Left ventricle myocardium inferior (tissue), 1 donor: ENCODE results near the gene IL12A. TPM values are rescaled to one million over a fixed set of nuclear protein-coding genes. Genes with fewer than 3 reads are reported as not detected.

Source experiments
- DNase-seq: peaks from one replicate; pipeline ENCODE4 v3.0.0-alpha.2; 2020
- H3K27ac ChIP-seq: fragments of 200-600 bp; replicated peaks from 2 replicates; pipeline ENCODE4 v1.8.0; 2021
- H3K27me3 ChIP-seq: fragments of 200-600 bp; 2 replicates; pipeline ENCODE4 v1.8.0; 2021; ENCODE audit warnings: low read depth
- H3K36me3 ChIP-seq: fragments of 200-600 bp; 2 replicates; pipeline ENCODE4 v1.8.0; 2021
- H3K4me1 ChIP-seq: fragments of 200-600 bp; 2 replicates; pipeline ENCODE4 v1.8.0; 2021
- H3K4me3 ChIP-seq: fragments of 200-600 bp; 2 replicates; pipeline ENCODE4 v1.8.0; 2021; ENCODE audit warnings: mild to moderate bottlenecking, moderate library complexity
- H3K9me3 ChIP-seq: fragments of 200-600 bp; replicated peaks from 2 replicates; pipeline ENCODE4 v1.8.0; 2021
- CTCF ChIP-seq: fragments of 200-600 bp; IDR thresholded peaks from 2 replicates; pipeline ENCODE4 v1.8.0; 2021; ENCODE audit warnings: antibody characterized with exemption, mild to moderate bottlenecking, borderline replicate concordance
- intact Hi-C: fragments of 100-400 bp; cut with micrococcal nuclease; formaldehyde crosslinking; loops from one replicate; pipeline ENCODE4 v1.11.0; 2022
- total RNA-seq: library from RNA; stranded (reverse); fragmentation: NEBNext Ultra II Directional; extraction: Animal tissue kit (Norgen Biotek cat#: 25700); gene quantifications from one replicate; pipeline ENCODE4 v1.2.1, GENCODE V29; 2021
- donor health status: DM: no; HTN: yes; CAD: no; lungs with severe emphysema.

Gene IL12A
- total RNA-seq, 1 donor from 2014 or later = 0.60 TPM

GRCh38 chr3:159964166-159964973, 24.3 kb upstream of the IL12A start:
- Histone ChIP-seq H3K4me1 (no peaks in the 10 kb centered on the region), H3K36me3 (no peaks in the 10 kb centered on the region), H3K9me3 (no peaks in the 10 kb centered on the region), H3K4me3 (no peak overlapping the region), H3K27ac (no peak overlapping the region), H3K27me3 (no peaks in the 10 kb centered on the region)
- DNase-seq = no peak
- TF ChIP-seq CTCF = no peak
- intact Hi-C loops = no loop called here

- DNase-seq = no peak
- H3K36me3 ChIP-seq = no peaks in the 10 kb centered on the region
- H3K4me1 ChIP-seq = peaks cover 3% of the 10 kb centered on the region
- H3K27me3 ChIP-seq = no peaks in the 10 kb centered on the region
- no peak overlapping the region for H3K27ac ChIP-seq
- H3K4me3 ChIP-seq = no peak overlapping the region
- TF ChIP-seq CTCF = no peak
- no peaks in the 10 kb centered on the region for H3K9me3 ChIP-seq
- intact Hi-C loops = no loop called here
Observed at GRCh38 chr3:159971311-159971710, 17.3 kb upstream of the IL12A start.

GRCh38 chr3:159977295-159977694, 11.3 kb upstream of the IL12A start:
- DNase-seq = no peak
- H3K27ac ChIP-seq = peak overlapping the region; percentile 21
- no peak overlapping the region for H3K4me3 ChIP-seq
- H3K36me3 ChIP-seq = no peaks in the 10 kb centered on the region
- intact Hi-C loops = no loop called here
- peaks cover 10% of the 10 kb centered on the region for H3K4me1 ChIP-seq
- peaks cover 12% of the 10 kb centered on the region for H3K9me3 ChIP-seq
- TF ChIP-seq CTCF = no peak
- H3K27me3 ChIP-seq = no peaks in the 10 kb centered on the region

GRCh38 chr3:159978353-159978752, 10.3 kb upstream of the IL12A start:
- no peak overlapping the region for H3K4me3 ChIP-seq
- H3K9me3 ChIP-seq = peaks cover 12% of the 10 kb centered on the region
- no peaks in the 10 kb centered on the region for H3K36me3 ChIP-seq
- TF ChIP-seq CTCF = no peak
- peaks cover 10% of the 10 kb centered on the region for H3K4me1 ChIP-seq
- H3K27ac ChIP-seq = peak overlapping the region; percentile 80
- no peak for DNase-seq
- no peaks in the 10 kb centered on the region for H3K27me3 ChIP-seq
- intact Hi-C loops = no loop called here

GRCh38 chr3:159978918-159979703, 9.5 kb upstream of the IL12A start:
- DNase-seq = no peak
- Histone ChIP-seq H3K27me3 (no peaks in the 10 kb centered on the region), H3K4me1 (peaks cover 10% of the 10 kb centered on the region), H3K27ac (peak overlapping the region; percentile 80), H3K4me3 (no peak overlapping the region), H3K36me3 (no peaks in the 10 kb centered on the region), H3K9me3 (peaks cover 12% of the 10 kb centered on the region)
- no peak for TF ChIP-seq CTCF
- intact Hi-C loops = no loop called here
